ENCODE measurements around the gene TTC34.

Gene TTC34

DNA sequence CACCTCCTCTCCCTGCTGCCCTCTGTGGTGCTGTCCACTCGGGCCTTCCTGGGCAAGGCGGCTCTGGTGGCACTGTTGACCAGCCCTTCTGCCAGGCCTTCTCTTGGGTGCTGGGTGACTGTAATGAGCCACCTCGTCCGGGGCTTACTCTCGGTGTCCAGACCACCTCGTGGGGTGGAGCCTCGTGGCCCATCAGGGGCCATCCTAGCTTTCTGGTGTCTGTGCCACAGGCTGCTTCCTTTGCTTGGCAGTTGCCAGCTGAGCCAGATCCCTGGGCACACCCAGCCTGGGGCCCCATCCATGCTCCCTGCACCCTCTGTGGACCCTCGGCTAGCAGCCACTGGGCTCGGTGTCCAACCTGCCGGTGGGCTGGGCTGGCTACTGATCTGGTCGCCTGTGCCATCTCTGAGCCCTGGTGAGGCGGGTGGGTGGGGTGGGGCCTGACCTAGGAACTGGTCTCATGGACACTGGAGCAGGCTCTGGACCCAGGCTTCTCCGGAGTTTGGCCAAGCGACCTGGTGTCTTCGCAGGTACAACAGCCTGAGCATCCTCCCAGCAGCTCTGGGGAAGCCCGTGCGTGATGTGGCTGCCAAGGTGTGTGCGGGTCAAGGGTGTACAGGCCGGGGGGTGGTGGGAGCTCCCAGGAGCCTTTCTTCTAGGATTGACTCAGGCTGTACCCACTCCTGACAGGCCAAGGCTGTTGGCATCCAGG lies 213.5 kb downstream of the TTC34 start:
- peak overlapping the region; percentile 67 for H3K4me3 ChIP-seq (replicated peaks; ENCODE audit: low read depth, low read length)
- DNase-seq (ENCODE audit: extremely low read depth, low read depth), result no peak
- TF ChIP-seq, protein P1, sequence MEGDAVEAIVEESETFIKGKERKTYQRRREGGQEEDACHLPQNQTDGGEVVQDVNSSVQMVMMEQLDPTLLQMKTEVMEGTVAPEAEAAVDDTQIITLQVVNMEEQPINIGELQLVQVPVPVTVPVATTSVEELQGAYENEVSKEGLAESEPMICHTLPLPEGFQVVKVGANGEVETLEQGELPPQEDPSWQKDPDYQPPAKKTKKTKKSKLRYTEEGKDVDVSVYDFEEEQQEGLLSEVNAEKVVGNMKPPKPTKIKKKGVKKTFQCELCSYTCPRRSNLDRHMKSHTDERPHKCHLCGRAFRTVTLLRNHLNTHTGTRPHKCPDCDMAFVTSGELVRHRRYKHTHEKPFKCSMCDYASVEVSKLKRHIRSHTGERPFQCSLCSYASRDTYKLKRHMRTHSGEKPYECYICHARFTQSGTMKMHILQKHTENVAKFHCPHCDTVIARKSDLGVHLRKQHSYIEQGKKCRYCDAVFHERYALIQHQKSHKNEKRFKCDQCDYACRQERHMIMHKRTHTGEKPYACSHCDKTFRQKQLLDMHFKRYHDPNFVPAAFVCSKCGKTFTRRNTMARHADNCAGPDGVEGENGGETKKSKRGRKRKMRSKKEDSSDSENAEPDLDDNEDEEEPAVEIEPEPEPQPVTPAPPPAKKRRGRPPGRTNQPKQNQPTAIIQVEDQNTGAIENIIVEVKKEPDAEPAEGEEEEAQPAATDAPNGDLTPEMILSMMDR (IDR thresholded peaks at IDR 0.05; ENCODE audit: low read depth, low read length, missing control alignments), result no peak

DNA sequence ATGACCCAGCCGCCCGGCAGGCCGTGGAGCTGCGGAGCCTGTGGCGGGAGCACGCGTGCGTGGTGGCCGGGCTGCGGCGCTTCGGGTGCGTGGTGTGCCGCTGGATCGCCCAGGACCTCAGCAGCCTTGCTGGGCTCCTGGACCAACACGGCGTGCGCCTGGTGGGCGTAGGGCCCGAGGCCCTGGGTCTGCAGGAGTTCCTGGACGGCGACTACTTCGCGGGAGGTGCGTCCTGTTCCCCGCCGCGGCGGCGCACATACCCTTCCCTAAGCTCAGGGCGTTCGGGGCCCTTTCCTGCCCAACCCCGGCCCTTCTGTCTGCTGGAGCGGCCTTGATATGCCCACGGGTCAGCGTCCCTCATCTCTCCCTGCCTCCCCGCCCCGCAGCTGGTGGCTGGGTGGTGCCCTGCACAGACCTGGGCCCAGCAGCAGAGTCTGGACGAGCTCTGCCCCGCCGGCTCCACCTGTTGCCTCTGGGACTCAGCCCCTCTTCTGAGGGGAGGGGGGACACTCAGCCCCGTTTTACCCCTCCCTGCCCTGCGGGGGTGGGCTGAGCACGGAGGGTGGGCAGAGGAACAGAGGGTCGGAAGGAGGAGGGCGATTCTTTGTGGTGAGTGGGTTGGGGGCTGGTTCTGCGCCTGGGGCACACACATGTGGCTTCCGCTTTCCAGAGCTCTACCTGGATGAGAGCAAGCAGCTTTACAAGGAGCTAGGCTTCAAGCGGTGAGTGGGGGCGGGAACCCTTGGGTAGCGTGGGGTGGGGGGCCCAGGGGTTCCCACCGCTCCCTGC lies 214.2 kb downstream of the TTC34 start:
- DNase-seq (ENCODE audit: extremely low read depth, low read depth), result no peak
- H3K4me3 ChIP-seq (replicated peaks; ENCODE audit: low read depth, low read length), result peak overlapping the region; percentile 67
- TF ChIP-seq, protein P1 (IDR thresholded peaks at IDR 0.05; ENCODE audit: low read depth, low read length, missing control alignments), result no peak

DNA sequence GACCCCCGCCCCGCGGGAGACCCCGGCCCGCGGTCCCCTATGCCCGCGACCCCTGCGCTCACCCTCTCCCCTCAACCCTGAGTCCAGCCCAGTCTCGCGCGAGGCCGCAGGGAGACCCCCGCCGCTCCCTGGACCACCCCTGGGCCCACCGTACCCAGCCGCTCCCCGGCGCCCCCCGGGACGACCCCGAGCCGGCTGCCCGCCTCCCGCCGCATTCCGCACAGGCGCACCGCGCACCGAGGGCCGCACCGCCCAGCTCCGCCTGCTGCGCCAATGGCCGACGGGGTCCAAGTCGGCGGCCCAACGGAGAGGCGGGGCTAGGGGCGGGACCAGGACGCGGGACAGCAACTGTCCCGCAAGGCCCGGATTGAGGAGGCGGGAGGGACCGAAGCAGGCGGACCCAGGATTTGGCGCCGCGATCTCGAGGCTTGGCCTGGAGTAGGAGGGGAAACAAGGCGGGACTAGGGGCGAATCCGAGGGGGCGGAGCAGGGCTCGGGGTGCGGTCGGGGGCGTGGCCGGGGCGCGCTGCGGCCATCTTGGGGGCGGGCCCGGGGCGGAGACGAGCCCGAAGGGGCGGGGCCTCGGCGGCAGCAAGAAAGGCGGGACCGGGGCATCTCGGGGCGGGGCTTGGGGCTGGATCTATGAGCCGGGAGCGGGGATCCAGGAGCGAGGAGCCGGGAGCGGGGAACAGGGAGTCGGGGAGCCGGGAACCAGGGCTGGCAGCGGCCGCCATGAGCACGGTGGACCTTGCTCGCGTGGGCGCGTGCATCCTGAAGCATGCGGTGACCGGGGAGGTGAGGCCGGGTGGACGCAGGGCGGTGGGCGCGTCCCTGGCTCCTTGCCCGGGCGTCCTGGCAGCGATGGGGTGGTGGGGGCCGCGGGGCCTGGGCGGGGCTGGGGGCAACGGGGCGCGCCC lies 215.1 kb downstream of the TTC34 start, which contains the start of gene PRXL2B:
PRXL2B (plus strand) TSS at position 624 of the 917 bp plus-strand sequence; CDS start at position 733, 109 bp downstream.
- DNase-seq (ENCODE audit: extremely low read depth, low read depth), result peak; percentile 91
- TF ChIP-seq, protein P1 (IDR thresholded peaks at IDR 0.05; ENCODE audit: low read depth, low read length, missing control alignments), result no peak

More for the DNA sequence above, 215.1 kb downstream of the TTC34 start, which contains the start of gene PRXL2B:
- peak within 1 kb of the TSS; percentile 67 for H3K4me3 ChIP-seq (replicated peaks; ENCODE audit: low read depth, low read length)
